NT2/D1 (cell line): ENCODE measurements around the gene SLC25A5.
"Not testable (repeated sequence)": the region's sequence is repeated elsewhere in the genome, so short reads cannot be mapped to it uniquely, and the experiment has no call there.

ENCODE experiments used
- DNase-seq: peaks from one replicate; pipeline ENCODE4 v3.0.0-alpha.2; 2011; ENCODE audit warnings: low read depth, low spot score
- H3K27me3 ChIP-seq: 2 replicates; pipeline ENCODE4 v1.6.0; 2011; ENCODE audit warnings: mild to moderate bottlenecking; ENCODE audit not compliant: insufficient read length, insufficient read depth
- H3K36me3 ChIP-seq: 2 replicates; pipeline ENCODE4 v1.6.1; 2011; ENCODE audit warnings: mild to moderate bottlenecking, low read length, mixed read lengths; ENCODE audit not compliant: insufficient read depth, insufficient read length
- H3K4me1 ChIP-seq: 2 replicates; pipeline ENCODE4 v1.5.1; 2011; ENCODE audit not compliant: insufficient read depth, insufficient read length
- H3K4me3 ChIP-seq: 2 replicates; pipeline ENCODE4 v1.5.1; 2011; ENCODE audit warnings: low read depth; ENCODE audit not compliant: insufficient read length
- H3K9ac ChIP-seq: 2 replicates; pipeline ENCODE4 v1.6.0; 2011; ENCODE audit warnings: low read depth; ENCODE audit not compliant: insufficient read length
- H3K9me3 ChIP-seq: 2 replicates; pipeline ENCODE4 v1.5.1; 2011; ENCODE audit warnings: mild to moderate bottlenecking, low read length; ENCODE audit not compliant: insufficient read depth
- SUZ12 ChIP-seq: IDR thresholded peaks from 2 replicates; pipeline ENCODE4 v1.6.1; 2011; ENCODE audit not compliant: insufficient read length, insufficient read depth; ENCODE audit errors: extremely low read depth
- YY1 ChIP-seq: IDR thresholded peaks from 2 replicates; pipeline ENCODE4 v1.6.1; 2011; ENCODE audit not compliant: insufficient read length, insufficient read depth
- ZNF274 ChIP-seq: IDR thresholded peaks from 2 replicates; pipeline ENCODE4 v1.6.1; 2011; ENCODE audit warnings: mild to moderate bottlenecking, low read depth, low read length

Gene SLC25A5

DNA sequence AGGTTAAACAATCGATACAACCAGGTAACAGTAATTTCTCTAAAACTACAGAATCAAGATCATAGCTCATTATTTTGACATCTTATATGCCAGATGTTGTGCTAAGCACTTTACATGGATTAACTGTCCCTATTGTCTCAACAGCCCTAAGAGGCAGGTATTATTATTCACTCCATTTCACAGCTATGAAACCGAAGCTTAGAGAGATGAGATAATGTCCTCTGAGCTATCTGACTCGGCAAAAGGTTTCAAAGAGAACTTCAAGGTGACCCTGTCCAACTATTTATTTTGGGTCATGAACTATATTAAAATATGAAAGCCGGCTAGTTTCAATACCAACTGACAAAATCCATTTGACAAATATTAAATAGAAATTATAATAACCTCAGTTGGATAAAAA is 10.3 kb downstream of the SLC25A5 start:
- Histone ChIP-seq H3K4me3 (no peak overlapping the region), H3K27me3 (peaks cover 3% of the 10 kb centered on the region), H3K36me3 (no peaks in the 10 kb centered on the region), H3K9me3 (no peaks in the 10 kb centered on the region), H3K4me1 (peaks cover 3% of the 10 kb centered on the region), H3K9ac (no peak overlapping the region)
- no peak for TF ChIP-seq SUZ12
- TF ChIP-seq ZNF274, result no peak
- no peak for TF ChIP-seq YY1
- no peak for DNase-seq

DNA sequence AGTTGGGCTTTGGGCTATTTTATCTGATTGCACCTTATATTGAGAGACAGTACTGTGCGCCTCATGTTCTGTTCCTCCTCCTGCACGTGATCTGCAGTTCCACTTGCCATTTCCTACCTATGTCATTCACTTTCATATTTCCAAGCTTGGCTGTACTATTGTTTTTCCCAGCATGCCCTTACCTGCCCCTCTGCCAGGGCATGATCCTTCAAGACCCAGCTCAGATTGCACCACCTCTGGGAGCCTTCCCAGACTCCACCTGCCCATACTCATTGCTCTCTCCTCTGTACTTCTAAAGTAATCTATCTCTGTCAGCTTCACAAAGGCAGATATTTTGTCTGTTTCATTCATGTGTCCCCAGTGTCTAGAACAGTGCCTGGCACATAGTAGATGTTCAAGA is 11.6 kb downstream of the SLC25A5 start:
- no peak for DNase-seq
- Histone ChIP-seq H3K4me3 (no peak overlapping the region), H3K4me1 (peaks cover 3% of the 10 kb centered on the region), H3K36me3 (no peaks in the 10 kb centered on the region), H3K27me3 (peaks cover 3% of the 10 kb centered on the region), H3K9ac (no peak overlapping the region), H3K9me3 (no peaks in the 10 kb centered on the region)
- TF ChIP-seq YY1 (no peak), ZNF274 (no peak), SUZ12 (no peak)

DNA sequence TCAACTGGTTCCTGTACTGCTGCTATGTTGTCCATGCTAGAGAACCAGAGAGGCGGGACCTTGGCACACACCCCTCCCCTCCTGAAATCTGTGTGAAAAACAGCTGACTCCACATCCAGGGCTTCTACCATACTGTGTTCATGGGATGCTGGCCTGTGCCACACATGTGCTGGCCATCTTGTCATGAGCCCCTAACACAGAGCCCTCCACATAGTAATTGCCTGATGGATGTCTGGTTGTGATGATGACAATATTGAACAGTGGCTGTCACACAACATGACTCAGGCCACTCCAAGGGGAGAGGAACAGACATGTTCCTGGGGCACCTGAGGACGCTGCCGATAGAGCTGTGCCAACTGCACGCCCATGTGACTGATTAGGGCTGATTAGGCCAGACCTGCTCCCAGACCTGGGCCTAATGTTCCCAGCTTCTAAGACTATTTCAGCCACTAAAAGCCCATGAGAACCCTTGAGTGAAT is 13.1 kb downstream of the SLC25A5 start:
- H3K27me3 ChIP-seq, result peaks cover 3% of the 10 kb centered on the region
- H3K4me3 ChIP-seq, result no peak overlapping the region
- H3K9ac ChIP-seq, result no peak overlapping the region
- H3K9me3 ChIP-seq, result no peaks in the 10 kb centered on the region
- H3K4me1 ChIP-seq, result peaks cover 3% of the 10 kb centered on the region
- H3K36me3 ChIP-seq, result no peaks in the 10 kb centered on the region
- TF ChIP-seq YY1 (no peak), SUZ12 (no peak), ZNF274 (no peak)
- DNase-seq, result no peak

DNA sequence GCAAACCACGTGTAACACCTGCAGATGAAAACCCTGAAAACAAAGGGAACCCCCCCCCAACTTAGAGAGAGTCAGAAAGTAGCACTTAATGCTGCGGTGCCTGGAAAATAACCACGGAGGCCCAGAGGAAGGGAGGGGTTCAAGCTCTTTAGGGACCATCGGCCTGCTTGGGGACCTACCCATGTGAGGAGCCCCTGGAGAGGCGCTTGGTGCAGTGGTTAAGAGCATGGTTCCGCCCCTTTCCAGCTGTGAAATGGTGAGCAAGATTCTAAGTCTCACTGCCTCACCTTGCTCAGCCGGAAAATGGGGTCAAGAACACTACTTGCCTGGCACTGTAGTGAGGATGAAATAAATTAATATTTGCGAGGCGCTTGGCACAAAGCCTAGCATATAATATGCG is 13.8 kb downstream of the SLC25A5 start:
- Histone ChIP-seq H3K9ac (peak overlapping the region; percentile 73), H3K27me3 (peaks cover 3% of the 10 kb centered on the region), H3K4me1 (peaks cover 3% of the 10 kb centered on the region), H3K9me3 (no peaks in the 10 kb centered on the region), H3K36me3 (no peaks in the 10 kb centered on the region), H3K4me3 (peak overlapping the region; percentile 19)
- no peak for TF ChIP-seq ZNF274
- DNase-seq, result no peak

GRCh38 chrX:119482481-119483480 is 14.5 kb downstream of the SLC25A5 start:
- Histone ChIP-seq H3K4me3 (peak overlapping the region; percentile 19), H3K36me3 (no peaks in the 10 kb centered on the region), H3K9me3 (no peaks in the 10 kb centered on the region), H3K9ac (peak overlapping the region; percentile 73), H3K4me1 (peaks cover 3% of the 10 kb centered on the region), H3K27me3 (peaks cover 3% of the 10 kb centered on the region)
- TF ChIP-seq SUZ12 (no peak), ZNF274 (no peak), YY1 (no peak)
- peak; percentile 55 for DNase-seq

GRCh38 chrX:119486745-119487144 is 18.5 kb downstream of the SLC25A5 start:
- Histone ChIP-seq H3K9me3 (no peaks in the 10 kb centered on the region), H3K4me3 (no peak overlapping the region), H3K27me3 (peaks cover 3% of the 10 kb centered on the region), H3K36me3 (no peaks in the 10 kb centered on the region), H3K9ac (no peak overlapping the region), H3K4me1 (no peaks in the 10 kb centered on the region)
- TF ChIP-seq YY1, result no peak
- TF ChIP-seq ZNF274, result no peak
- no peak for TF ChIP-seq SUZ12
- no peak for DNase-seq

- H3K4me3 ChIP-seq, H3K9me3 ChIP-seq, DNase-seq, H3K27me3 ChIP-seq, H3K4me1 ChIP-seq, H3K36me3 ChIP-seq, H3K9ac ChIP-seq: not testable (repeated sequence)
Measured at GRCh38 chrX:119487766-119488165, 19.5 kb downstream of the SLC25A5 start.
